Endothelial cell of umbilical vein (primary cell): Measurements from ENCODE around the gene IRF2BP2.

ENCODE experiments used
- CTCF ChIP-seq, 2 donors: IDR thresholded peaks; 1 replicate in 1 of 2; 2 replicates in 1 of 2; pipeline ENCODE4 v1.5.1; 2011; ENCODE audit warnings: low read length in 2 of 2, mild to moderate bottlenecking in 2 of 2, moderate library complexity in 2 of 2, control low read depth in 1 of 2, inconsistent platforms in 1 of 2, low read depth in 1 of 2; ENCODE audit not compliant: insufficient read depth in 1 of 2; ENCODE audit errors: extremely low read depth in 1 of 2
- EZH2 ChIP-seq: IDR thresholded peaks from 2 replicates; pipeline ENCODE4 v1.6.1; 2012; ENCODE audit warnings: borderline replicate concordance, low read depth, mild to moderate bottlenecking, moderate library complexity, low read length, inconsistent platforms; ENCODE audit not compliant: severe bottlenecking

- TF ChIP-seq CTCF (IDR thresholded peaks at IDR 0.05; ENCODE audit: extremely low read depth in 1 of 2, insufficient read depth in 1 of 2, low read depth in 1 of 2, low read length in 2 of 2) (no peak), EZH2 (no peak)
These were observed 14.1 kb downstream of the IRF2BP2 start for GRCh38 chr1:234595899-234596298.
